Posterior vena cava (tissue), 2 donors: ENCODE data around the gene CEP70. TPM values are rescaled to one million over a fixed set of nuclear protein-coding genes. Genes with fewer than 3 reads are reported as not detected.
"Not testable (repeated sequence)": the region's sequence is repeated elsewhere in the genome, so short reads cannot be mapped to it uniquely, and the experiment has no call there.

Experiments
- DNase-seq: peaks from one replicate; pipeline ENCODE4 v3.0.0-alpha.2; 2020; ENCODE audit warnings: low spot score
- intact Hi-C, 2 donors: fragments of 100-400 bp; cut with DNase I; formaldehyde crosslinking; loops; one replicate each; pipeline versions ENCODE4 v1.14.1 to v1.14.2; 2022 to 2023
- total RNA-seq, 2 donors: library from RNA; stranded (reverse); fragmentation: NEBNext Ultra II Directional; extraction: Animal tissue kit (Norgen Biotek cat#: 25700); gene quantifications; one replicate each; pipeline ENCODE4 v1.2.1, GENCODE V29; 2021
- donor health status: DM: yes; HTN: yes; CAD: no.
- donor health status: DM: yes; HTN: yes; CAD: no.

Gene CEP70
- total RNA-seq, 2 donors from 2014 or later, result 37.0 to 52.8 TPM

DNA sequence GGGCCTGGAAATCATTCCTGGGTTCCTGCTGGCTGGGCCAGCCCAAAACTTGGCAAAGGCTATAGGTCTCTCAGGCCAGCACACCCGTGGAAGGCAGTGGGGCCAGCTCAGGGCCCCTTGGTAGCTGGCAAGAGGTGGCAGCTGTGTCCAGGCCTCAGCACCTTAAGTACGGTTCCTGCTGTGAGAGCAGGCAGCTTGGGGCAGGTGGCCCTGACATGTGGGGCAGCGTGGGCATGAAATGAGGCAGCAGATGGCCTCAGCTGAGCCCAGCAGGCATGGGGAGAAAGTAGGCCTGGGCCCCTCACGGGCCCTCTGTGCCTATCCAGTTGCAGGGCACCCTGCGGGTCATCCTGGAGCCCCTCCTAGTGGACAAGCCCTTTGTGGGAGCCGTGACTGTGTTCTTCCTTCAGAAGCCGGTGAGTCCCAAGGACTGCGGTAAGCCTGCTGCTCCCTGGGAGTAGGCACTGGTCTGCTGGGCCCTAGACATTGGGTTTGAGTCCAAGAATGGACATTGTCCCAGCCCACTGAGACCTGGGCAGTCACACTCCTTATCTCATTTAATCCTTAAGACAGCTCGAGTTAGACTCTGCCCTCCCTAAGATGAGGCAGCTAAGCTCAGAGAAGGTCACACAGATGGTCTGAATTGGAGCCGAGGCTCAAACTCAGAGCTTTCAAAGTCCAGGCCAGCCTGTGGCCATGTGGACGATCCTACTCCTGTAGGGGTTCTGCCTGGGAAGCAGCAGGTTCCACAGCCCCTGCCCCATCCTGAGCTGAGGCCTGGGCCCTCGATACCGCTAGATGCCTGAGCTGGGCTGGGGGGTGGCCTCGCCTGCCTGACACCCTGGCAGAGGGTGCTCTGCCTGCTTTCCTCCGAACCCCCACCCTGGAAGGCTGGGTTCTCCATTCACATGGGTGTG, 134.2 kb downstream of the CEP70 start:
- DNase-seq, result peak; percentile 78
- intact Hi-C loops, result no loop called here

- DNase-seq, result peak; percentile 40
These were observed 135.1 kb downstream of the CEP70 start for GRCh38 chr3:138458774-138459499.

DNA sequence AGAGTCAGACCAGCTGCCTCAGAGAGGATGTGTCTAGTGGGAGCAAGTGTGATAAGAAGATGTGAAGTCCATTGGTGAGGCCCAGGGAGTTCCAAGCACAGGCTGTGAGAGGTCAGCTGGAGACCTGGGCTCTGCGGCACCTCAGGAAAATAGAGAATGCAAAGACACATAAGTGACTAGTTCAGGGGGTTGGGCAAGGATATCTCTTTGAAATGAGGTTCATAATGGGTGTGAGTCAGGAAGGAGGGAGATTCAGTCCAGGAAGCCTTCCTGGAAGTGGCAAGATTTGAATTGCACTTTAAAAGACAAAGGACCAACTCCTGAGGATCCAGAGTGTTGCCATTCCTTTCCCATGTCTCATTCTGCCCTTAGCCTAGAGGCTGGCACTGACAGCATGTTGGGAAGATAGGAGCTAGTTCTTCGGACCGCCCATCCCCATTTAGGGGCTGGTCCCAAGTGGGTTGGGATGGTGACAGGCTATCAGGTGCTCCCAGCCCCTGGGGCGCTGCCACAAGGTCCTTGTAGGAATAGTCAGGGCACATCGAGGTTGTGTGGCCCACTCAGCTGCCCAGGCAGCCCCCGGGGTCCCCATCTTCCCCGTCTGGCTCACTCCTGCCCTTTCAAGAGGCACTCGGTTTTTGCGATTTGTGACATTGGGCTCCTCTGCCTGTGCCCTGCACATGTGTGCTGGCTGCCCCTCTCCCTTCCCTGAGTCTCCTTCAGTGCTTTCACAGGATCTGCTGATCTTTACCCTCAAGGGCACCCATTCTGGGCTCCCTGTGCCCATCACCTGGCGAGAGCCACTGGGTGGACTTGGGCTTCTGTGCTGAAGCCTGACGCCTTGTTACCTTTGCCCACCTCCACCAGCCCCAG, 136.0 kb downstream of the CEP70 start:
- DNase-seq, result peak; percentile 58

More at GRCh38 chr3:138458774-138459499, 135.1 kb downstream of the CEP70 start:
- intact Hi-C loops, result no loop called here

GRCh38 chr3:138456961-138457862, 136.8 kb downstream of the CEP70 start:
- peak; percentile 34 for DNase-seq
- intact Hi-C loops, result no loop called here

More for the DNA sequence above, 136.0 kb downstream of the CEP70 start:
- intact Hi-C loops, result no loop called here

DNA sequence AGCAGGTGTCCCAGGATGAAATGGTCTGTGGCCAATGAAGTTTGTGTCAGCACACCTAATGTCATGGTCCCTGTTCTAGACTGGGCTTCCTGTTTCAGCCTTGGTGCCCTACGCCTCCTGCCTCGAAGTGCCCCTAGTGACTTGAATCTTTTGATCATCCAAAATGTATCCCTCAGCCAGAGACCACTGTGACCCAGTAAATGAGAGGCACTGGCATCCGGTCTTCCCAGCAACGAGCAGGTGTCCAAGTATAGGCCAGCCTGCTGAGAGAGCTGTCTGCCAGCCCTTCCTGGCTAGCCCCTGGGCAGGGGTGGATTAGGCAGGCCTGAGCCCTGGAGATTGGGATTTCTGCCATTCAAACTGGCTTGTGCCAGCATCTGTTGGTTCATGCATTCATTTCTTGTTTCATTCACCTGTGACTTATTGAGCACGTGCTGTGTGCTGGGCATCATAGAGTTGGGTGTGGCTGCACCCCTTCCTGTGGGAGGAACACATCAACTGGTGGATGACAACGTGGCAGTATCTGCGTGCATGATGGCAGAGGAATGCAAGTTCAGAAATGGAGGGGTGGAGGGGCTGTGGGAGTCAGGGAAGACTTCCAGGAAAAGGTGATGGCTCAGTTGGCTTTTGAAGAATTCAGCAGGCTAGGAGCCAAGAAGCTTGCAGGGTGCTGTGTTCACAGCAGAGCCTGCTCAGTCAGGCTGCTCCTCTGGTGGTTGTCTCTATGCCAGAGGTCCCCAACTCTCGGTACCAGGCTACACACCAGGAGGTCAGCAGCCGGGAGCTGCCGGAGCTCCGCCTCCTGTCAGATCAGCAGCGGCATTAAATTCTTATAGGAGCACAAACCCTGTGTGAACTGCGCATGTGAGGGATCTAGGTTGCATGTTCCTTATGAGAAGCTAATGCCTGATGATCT, 138.0 kb downstream of the CEP70 start:
- DNase-seq, result peak; percentile 51
- intact Hi-C loops, result no loop called here

DNA sequence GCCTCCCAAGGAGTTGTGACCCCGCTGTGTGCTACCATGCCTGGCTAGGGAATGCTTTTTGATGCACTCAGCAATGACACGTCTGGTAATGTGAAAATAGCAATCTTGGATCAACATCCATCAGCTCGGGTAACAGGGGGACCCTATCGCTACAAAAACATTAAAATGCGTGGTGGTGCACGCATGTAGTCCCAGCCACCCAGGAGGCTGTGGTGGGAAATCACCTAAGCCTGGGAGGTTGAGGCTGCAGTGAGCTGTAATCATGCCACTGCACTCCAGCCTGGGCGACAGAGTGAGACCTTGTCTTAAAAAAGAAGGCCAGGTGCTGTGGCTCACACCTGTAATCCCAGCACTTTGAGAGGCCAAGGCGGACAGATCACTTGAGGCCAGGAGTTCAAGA, 140.1 kb downstream of the CEP70 start:
- DNase-seq, result peak; percentile 17
- intact Hi-C loops, result not testable (repeated sequence)

DNA sequence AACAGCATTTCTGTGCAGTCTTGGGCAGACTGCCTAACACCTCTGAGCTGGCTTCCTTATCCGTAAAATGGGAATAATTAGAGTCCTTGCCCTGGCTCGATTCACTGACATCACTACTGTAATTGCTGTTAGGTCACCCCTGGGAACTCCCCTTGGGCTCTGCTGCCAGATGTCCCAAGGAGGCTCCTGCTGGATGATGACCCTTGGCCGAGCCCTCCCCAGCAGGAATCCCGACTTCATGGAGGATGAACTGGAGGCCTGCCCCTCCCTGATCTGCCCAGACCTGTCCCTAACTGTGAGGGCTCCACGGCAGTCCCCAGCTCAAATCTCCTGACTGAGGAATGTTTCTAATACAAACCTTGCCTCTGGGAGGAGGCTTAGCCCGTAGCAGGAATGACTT, 141.6 kb downstream of the CEP70 start:
- DNase-seq, result peak; percentile 38
- intact Hi-C loops, result no loop called here

DNA sequence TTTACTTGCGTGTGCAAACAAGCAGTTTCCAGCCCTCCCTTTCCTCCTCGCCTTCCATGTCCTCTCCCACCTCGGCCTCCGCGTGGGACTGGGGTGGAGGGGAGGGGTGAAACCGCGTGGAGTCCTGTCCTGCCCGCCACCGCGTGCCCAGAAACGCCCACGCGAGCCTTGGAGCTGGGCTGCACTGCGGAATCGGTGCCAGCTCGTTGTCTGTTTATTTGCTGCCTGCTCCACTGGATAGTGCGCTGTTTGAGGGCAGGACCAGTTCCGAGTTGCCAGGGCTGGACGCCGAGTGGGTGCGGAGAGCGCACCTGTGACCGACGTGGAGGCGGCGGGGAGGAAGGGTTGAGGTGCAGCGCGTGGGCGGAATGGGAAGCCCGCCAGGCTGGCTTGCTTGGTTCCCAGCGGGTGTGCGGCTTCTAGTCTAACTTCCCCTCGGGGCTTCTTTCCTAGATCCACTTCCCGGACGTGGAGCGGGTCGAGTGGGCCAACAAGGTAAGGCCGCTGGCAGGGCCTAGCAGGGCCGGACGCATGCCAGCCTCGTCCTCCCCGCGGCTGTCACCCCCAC, 142.4 kb downstream of the CEP70 start:
- intact Hi-C loops, result no loop called here
- peak; percentile 62 for DNase-seq

- intact Hi-C loops, result no loop called here
These were observed 143.2 kb downstream of the CEP70 start for GRCh38 chr3:138450704-138451424.

GRCh38 chr3:138450181-138450580, 143.9 kb downstream of the CEP70 start:
- DNase-seq, result peak; percentile 29
- intact Hi-C loops, result no loop called here

More at GRCh38 chr3:138450704-138451424, 143.2 kb downstream of the CEP70 start:
- DNase-seq, result peak; percentile 64

DNA sequence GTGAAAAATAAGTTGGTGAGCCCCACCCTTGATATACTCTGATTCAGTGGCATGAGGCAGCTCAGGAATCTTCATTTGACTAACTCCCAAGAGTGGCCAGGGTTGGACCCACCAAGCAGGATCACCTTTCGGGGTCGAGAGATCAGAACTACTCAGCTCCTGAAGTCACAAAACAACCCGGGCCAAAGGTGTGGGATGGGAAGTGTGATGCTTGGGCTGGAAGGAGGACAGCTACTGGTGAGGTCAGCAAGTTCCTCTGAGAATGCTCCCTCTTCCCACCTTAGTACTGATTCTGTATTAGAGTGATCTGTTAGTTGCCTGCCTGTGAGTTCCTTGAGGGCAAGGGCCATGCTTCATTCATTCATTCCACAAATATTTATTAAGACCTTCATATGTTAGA, 144.6 kb downstream of the CEP70 start:
- intact Hi-C loops, result no loop called here
- peak; percentile 53 for DNase-seq

DNA sequence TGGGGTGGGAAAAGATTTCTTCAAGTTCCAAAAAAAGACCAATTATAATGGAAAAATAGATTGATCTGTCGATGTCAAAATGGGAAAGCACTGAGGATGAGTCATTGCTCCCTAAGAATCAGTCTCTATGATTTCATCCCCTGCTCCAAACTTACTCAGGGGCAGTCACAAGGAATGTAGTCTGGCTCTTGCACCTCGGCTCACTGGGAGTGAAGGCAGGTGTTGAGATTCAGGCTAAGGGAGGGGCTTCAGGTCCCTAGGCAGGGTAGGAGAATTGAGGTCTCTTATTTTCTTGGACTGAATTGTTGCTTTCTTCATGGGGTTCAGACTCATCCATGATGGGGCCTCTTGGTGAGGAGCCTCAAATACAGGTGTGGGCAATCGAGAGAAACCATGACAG, 145.4 kb downstream of the CEP70 start:
- DNase-seq, result peak; percentile 53
- intact Hi-C loops, result no loop called here

DNA sequence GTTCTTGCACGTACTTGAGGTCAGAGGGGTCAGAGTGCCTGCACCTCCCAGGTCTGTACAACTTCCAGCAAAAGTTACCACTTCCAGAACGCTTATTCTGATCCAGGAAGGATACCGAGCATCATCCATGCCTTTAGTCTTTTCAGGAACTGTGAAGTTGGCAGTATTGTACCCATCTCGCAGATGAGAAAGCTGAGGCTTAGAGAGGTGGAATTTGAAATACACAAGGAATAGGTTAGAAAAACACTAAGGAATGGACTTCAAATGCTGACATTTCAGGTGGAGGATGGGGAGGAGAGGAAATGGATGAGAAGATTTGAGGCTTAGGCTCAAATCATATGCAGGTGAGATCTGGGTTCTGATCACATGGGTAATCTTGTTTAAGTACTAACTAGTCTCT, 148.4 kb downstream of the CEP70 start:
- intact Hi-C loops, result no loop called here

DNA sequence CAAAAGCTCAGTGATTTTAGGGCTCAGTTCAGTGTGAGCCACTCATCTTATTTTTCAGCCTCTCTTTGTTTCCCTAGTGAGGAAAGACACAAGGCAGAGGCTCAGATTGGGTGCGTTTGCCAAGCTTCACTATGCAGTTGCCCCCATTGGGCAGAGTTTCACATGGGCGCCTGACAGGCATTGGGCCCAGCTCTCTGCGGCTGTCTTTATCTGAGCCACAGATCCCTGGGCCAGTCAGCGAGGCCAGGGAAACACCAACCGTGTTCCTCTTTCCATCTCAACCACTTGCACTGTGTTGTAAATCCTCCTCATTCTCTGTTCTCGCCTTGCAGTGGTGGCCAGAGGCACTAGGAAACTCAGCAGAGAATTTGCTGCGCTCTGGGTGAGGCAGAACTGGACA, 148.8 kb downstream of the CEP70 start:
- DNase-seq, result no peak
- intact Hi-C loops, result no loop called here

More for the DNA sequence above, 148.4 kb downstream of the CEP70 start:
- DNase-seq, result peak; percentile 17
